ES-I3 (cell line): ENCODE data around the gene FBXW2.
"Not testable (repeated sequence)": the region's sequence is repeated elsewhere in the genome, so short reads cannot be mapped to it uniquely, and the experiment has no call there.

Source experiments
- H3K36me3 ChIP-seq: 2 replicates; pipeline ENCODE4 v1.6.1; 2013; ENCODE audit warnings: mild to moderate bottlenecking, low read length, control low read depth, moderate library complexity; ENCODE audit not compliant: insufficient read depth
- H3K4me1 ChIP-seq: 2 replicates; pipeline ENCODE4 v1.6.1; 2013; ENCODE audit warnings: mild to moderate bottlenecking, control low read depth, low read length; ENCODE audit not compliant: insufficient read depth
- H3K9ac ChIP-seq: 2 replicates; pipeline ENCODE4 v1.6.1; 2013; ENCODE audit warnings: low read depth, mild to moderate bottlenecking, low read length, moderate library complexity
- H3K9me3 ChIP-seq: 2 replicates; pipeline ENCODE4 v1.6.1; 2013; ENCODE audit warnings: mild to moderate bottlenecking, low read length, moderate library complexity; ENCODE audit not compliant: control insufficient read depth, insufficient read depth

The FBXW2 gene

GRCh38 chr9:120746366-120746765 lies 46.9 kb downstream of the FBXW2 start:
- H3K36me3 ChIP-seq, H3K9ac ChIP-seq, H3K9me3 ChIP-seq, H3K4me1 ChIP-seq: not testable (repeated sequence)

GRCh38 chr9:120745278-120745677 lies 47.9 kb downstream of the FBXW2 start:
- Histone ChIP-seq H3K9me3 (no peaks in the 10 kb centered on the region), H3K9ac (no peak overlapping the region), H3K36me3 (no peaks in the 10 kb centered on the region), H3K4me1 (no peaks in the 10 kb centered on the region)

GRCh38 chr9:120742951-120743416 lies 50.2 kb downstream of the FBXW2 start:
- Histone ChIP-seq H3K9me3 (no peaks in the 10 kb centered on the region), H3K4me1 (no peaks in the 10 kb centered on the region), H3K36me3 (no peaks in the 10 kb centered on the region), H3K9ac (no peak overlapping the region)

GRCh38 chr9:120741701-120742100 lies 51.5 kb downstream of the FBXW2 start:
- Histone ChIP-seq H3K9ac (no peak overlapping the region), H3K4me1 (no peaks in the 10 kb centered on the region), H3K9me3 (no peaks in the 10 kb centered on the region), H3K36me3 (no peaks in the 10 kb centered on the region)

GRCh38 chr9:120741191-120741590 lies 52.0 kb downstream of the FBXW2 start:
- Histone ChIP-seq H3K9me3 (no peaks in the 10 kb centered on the region), H3K4me1 (no peaks in the 10 kb centered on the region), H3K36me3 (no peaks in the 10 kb centered on the region), H3K9ac (no peak overlapping the region)

- H3K36me3 ChIP-seq = no peaks in the 10 kb centered on the region
- no peaks in the 10 kb centered on the region for H3K4me1 ChIP-seq
- H3K9ac ChIP-seq = no peak overlapping the region
- H3K9me3 ChIP-seq = no peaks in the 10 kb centered on the region
Observed at GRCh38 chr9:120740132-120740531, 53.1 kb downstream of the FBXW2 start.

- Histone ChIP-seq H3K9me3 (no peaks in the 10 kb centered on the region), H3K4me1 (no peaks in the 10 kb centered on the region), H3K9ac (no peak overlapping the region), H3K36me3 (no peaks in the 10 kb centered on the region)
Observed at GRCh38 chr9:120737416-120738165, 55.6 kb downstream of the FBXW2 start.

- Histone ChIP-seq H3K9me3 (no peaks in the 10 kb centered on the region), H3K9ac (no peak overlapping the region), H3K4me1 (no peaks in the 10 kb centered on the region), H3K36me3 (no peaks in the 10 kb centered on the region)
Observed at GRCh38 chr9:120736881-120737280, 56.3 kb downstream of the FBXW2 start.

- Histone ChIP-seq H3K4me1 (no peaks in the 10 kb centered on the region), H3K36me3 (no peaks in the 10 kb centered on the region), H3K9me3 (no peaks in the 10 kb centered on the region), H3K9ac (no peak overlapping the region)
Observed at GRCh38 chr9:120735415-120736126, 57.6 kb downstream of the FBXW2 start.

GRCh38 chr9:120734607-120735410 lies 58.4 kb downstream of the FBXW2 start:
- no peaks in the 10 kb centered on the region for H3K9me3 ChIP-seq
- H3K4me1 ChIP-seq = no peaks in the 10 kb centered on the region
- no peak overlapping the region for H3K9ac ChIP-seq
- no peaks in the 10 kb centered on the region for H3K36me3 ChIP-seq

GRCh38 chr9:120733190-120733589 lies 60.0 kb downstream of the FBXW2 start:
- H3K9ac ChIP-seq = no peak overlapping the region
- no peaks in the 10 kb centered on the region for H3K4me1 ChIP-seq
- no peaks in the 10 kb centered on the region for H3K9me3 ChIP-seq
- no peaks in the 10 kb centered on the region for H3K36me3 ChIP-seq

GRCh38 chr9:120730654-120731514 lies 62.3 kb downstream of the FBXW2 start:
- no peaks in the 10 kb centered on the region for H3K36me3 ChIP-seq
- H3K9ac ChIP-seq = no peak overlapping the region
- no peaks in the 10 kb centered on the region for H3K4me1 ChIP-seq
- H3K9me3 ChIP-seq = no peaks in the 10 kb centered on the region

GRCh38 chr9:120729791-120730241 lies 63.4 kb downstream of the FBXW2 start:
- no peaks in the 10 kb centered on the region for H3K4me1 ChIP-seq
- H3K36me3 ChIP-seq = no peaks in the 10 kb centered on the region
- no peaks in the 10 kb centered on the region for H3K9me3 ChIP-seq
- H3K9ac ChIP-seq = no peak overlapping the region

- no peaks in the 10 kb centered on the region for H3K36me3 ChIP-seq
- H3K4me1 ChIP-seq = no peaks in the 10 kb centered on the region
- H3K9me3 ChIP-seq = no peaks in the 10 kb centered on the region
- H3K9ac ChIP-seq = no peak overlapping the region
Observed at GRCh38 chr9:120726484-120726883, 66.7 kb downstream of the FBXW2 start.
